DMS53 (cell line): ENCODE measurements around the gene EEF2KMT.
A peak's percentile ranks its signal among the peaks of the same experiment; 100 is the strongest.
"Not testable (repeated sequence)": the region's sequence is repeated elsewhere in the genome, so short reads cannot be mapped to it uniquely, and the experiment has no call there.

ENCODE experiments used
- DNase-seq: peaks from one replicate; lab custom pipeline; 2025; lab: John Stamatoyannopoulos, UW

Gene EEF2KMT

DNA sequence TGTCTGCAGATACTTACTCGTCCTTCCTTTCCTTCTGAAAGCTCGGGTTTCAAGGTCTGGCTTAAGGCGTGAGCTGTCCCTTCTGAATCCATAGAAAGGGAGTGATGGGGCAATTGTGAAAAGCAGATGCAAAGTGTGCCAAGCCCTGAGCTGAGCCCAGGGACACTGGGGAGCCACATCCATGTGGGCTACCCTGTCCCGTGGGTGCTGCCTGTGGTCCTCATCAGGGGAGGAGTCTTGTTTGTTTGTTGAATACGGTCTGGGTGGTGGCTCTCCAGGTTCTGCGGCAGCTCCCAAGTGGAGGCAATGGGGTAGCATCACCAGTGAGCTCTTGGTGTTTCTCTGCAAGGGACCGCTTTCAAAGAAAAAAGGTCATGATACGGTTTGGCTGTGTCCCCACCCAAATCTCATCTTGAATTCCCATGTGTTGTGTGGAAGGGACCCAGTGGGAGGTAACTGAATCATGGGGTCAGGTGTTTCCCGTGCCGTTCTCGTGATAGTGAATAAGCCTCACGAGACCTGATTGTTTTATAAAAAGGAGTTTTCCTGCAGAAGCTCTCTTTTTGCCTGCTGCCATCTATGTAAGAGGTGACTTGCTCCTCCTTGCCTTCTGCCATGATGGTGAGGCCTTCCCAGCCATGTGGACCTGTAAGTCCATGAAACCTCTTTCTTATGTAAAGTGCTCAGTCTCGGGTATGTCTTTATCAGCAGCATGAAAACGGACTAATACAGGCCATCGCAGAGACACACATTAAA is 27.0 kb downstream of the EEF2KMT start:
- DNase-seq: no peak

DNA sequence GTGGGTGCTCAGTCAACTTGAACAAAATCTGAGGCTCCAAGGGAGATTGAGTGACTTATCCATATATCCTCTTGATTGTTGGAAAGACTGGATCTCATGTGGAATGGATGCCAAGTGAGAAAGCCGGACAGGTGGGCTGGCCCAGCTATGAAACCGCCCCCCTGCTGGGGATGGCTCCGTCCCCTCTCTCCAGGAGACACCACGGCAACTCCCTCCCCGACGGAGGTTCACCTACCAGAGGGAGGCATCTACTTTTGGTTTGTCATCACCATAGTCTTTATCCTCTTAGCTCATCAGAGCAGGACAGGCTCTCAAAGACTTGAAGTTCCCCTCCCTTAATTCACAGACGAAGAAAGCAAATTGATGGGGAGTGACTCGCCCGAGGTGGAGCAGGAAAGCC is 27.7 kb downstream of the EEF2KMT start:
- no peak for DNase-seq

DNA sequence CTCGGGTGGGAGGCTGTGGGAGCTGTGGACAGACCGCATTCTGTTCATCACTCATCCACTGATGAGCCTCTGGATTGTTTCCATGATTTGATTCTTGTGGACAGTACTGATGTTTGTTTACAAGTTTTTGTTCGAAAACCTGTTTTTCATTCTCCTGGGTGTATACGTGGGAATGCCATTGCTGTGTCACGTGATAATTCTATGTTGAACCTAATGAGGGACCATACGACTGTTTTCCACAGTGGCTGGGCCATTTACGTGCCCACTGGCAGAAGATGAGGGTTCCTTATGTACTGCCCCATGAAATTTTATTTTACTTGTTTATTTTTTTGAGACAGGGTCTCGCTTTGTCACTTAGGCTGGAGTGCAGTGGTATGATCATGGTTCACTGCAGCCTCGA is 28.5 kb downstream of the EEF2KMT start:
- no peak for DNase-seq

DNA sequence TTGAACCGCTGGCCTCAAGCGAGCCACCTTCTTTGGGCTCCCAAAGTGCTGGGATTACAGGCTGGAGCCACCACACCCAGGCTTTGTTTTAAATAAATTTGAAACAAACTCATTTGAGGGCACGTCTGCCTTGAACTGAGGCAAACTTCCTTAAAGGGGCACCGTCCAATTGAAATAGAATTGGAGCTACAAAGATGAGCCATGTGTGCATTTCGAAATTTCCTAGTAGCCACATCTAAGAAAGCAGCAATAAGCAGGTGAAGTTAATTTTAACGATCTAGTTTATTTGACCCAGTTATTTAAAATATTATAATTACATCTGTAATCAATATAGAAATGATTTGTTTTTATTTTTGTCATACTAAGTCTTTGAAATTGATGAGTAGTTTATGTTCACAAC is 31.1 kb downstream of the EEF2KMT start:
- no peak for DNase-seq

DNA sequence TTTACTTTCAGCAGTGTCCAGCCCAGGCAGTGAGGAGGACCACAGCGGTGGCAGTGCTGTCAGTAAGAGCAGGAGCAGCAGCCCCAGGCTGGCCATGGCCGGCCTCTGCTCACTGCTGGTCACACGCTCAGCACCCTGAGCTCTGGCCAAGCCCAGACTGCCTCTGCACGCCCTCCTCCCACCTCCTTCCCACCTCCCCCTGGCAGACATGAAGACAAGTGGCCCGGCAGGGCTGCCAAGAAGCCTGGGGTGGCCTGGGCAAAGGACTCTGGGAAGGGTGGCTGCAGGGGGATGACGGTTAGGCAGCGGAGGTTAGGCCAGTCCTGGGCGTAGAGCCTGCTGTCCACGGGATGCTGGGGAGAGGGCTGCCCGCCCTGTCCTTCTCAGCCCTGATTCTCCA is 31.8 kb downstream of the EEF2KMT start, which contains the start of gene C16orf89:
Gene C16orf89 (minus strand): TSS at position 144 of the 400 bp plus-strand sequence. CDS start 48 bp downstream, at position 96.
- DNase-seq: no peak

DNA sequence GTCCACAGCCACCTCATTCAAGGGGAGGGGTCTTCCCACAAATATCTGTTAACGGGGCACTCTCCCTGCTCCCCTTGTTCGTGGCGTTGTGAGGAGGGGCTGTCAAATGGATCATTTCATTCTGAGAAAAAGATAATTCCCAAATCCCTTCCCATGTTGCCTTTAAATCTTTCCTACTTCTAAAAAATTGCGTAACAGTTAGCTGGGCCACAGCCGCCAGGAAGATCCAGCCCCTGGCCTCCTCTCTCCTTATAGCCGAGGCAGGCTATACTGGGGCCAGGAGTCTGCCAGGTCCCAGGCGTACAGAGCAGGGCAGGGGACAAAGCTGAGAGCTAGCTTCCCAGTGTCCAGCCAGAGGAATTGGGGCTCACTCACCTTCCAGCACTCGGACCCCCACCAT is 32.3 kb downstream of the EEF2KMT start:
- DNase-seq: peak; percentile 19

DNA sequence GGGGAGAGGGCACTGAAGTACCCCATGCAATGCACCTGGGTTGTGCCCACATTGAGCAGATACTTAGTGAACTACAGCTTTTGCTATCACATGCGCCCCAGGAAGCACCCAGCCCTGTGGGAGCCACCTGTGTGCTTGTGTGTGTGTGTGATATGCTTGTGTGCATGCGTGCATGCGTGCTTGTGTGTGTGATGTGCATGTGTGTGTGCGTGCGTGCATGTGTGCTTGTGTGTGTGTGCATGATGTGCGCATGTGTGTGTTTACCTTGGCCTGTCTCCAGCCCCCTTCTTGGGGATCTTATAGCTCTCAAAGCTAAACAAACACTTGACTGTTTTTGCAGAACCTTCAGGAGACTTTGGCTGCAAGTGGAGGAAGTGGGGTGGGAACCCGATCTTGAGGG is 32.7 kb downstream of the EEF2KMT start:
- DNase-seq: peak; percentile 65

DNA sequence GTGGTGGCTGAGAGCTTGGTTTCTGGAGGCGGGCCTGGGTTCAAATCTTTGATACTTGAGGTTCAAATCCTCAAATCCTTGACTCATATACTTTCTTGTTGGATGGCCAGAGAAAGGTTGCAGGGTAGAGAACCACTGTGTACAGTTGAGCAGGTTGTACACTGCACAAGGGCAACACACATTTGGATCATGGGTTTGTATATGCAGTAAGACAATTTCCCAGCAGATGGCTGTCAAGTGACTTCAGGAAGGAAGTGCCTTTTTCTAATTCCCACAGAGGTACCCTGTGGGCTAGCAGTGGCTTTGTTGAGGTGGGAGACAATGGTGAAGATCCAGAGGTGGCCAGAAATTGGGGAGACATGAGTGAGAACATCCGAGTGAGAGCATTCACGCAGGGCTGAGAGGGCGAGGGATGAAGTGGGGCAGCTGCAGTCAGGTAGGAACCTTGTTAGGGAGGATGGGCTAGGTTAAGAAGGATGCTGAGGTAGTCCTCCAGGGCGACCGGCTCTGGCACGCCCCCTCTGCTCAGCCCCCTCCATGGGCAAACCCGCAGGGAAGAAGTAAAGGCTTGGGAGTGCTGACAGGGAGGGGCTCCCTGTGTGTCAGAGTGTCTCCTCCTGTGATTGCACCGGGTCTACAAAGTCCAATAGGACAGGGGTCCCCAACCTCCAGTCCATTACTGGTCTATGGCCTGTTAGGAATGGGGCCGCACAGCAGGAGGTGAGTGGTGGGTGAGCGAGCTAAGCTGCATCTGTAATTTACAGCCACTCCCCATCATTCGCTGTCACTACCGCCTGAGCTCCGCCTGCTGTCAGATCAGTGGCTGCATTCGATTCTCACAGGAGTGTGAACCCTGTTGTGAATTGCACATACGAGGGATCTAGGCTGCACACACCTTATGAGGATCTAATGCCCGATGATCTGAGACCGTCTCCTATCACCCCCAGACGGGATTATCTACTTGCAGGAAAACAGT is 34.5 kb downstream of the EEF2KMT start:
- DNase-seq: peak; percentile 26

DNA sequence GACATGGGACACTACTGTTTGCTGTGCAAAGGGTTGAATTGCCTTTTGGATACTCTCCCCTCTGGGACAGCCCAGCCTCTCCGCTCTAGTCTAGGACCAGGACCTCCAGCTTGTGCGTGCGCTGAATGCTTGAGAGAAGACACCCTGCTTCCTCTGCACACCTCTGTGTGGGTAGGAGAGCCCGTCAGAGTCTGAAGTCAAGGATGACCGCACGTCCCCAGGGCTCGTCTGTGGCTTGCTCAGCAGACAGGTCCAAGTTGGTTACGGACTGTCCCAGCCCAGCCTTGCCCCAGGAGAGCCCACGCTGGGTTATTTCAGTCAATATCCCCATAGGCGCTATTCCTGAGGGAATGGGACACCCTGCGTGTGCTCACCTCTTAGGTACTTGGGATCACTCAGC is 35.5 kb downstream of the EEF2KMT start:
- DNase-seq: no peak

DNA sequence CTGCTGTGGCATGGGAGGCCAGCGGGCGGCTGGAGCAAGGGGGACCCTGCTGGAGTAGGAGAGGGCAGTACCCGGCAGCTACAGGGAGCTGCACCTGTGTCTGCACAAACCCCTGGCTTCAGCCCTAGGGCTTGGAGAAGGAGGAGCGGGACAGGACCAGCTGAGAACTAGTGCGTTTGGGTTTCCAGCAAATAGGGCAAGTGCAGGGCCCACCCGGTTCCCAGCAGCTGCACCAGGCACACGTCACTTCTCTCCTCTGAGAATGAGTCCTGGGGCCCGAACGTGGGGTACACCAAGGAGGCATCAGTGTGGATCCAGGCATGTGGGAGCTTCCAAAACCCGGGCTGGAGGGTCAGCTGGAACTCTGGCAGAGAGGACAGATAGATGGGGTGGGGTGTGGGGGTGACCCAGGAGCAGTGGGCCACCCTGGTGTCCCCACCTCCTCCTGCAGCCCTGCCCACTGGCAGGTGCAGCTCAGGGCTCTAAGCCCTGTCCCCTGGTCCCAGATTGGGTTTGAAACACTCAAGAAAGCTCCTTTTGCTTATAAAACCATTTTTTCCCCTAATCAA is 37.4 kb downstream of the EEF2KMT start:
- no peak for DNase-seq

DNA sequence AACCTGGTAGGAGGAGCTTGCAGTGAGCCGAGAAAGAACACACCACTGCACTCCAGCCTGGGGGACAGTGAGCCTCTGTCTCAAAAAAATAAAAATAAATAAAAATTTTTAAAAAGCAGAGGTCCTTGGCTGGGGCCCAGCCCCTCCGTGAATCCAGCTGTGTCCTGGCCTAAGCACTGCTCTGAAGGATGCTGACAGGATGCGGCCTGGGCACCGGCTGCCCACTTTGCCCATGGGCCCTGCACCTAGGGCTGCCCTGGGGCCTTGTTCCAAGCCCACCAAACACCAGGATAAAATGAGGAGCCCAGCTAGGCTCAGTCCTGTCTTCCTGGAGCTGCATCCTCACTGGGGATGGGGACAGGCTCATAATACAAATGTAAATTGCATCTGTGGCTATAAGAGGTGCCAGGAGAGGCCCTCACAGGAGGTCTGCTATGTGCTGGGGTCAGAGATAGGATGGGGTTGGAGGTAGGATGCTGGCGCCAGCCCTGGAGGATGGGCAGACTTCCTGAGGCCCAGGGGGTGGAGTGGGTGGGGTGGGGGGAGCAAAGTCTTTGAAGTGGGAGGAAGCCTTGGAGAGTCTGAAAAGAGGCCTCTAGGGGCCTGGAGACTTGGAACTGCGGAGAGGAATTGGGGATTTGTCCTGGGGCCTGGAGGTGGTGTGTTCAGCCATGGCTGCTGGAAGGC is 38.1 kb downstream of the EEF2KMT start:
- no peak for DNase-seq

DNA sequence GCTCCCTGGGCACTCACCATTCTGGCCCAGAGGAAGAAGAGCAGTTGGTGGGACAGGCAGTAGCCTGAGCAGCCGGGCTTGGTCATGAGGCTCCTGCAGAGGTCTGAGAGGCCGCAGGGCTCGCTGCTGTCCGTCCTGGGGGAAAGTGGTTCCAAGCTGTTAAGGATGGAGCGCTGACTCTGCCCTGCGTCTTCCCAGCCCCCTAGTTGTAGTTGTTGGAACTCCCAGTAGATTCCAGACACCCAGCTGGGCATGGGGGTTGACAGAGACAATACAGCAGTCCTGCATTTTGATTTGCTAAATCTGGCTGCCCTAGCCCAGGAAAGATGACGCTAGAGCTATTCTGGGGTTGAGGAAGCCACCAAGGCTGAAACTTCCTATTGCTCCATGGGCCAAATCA is 39.1 kb downstream of the EEF2KMT start:
- DNase-seq: peak; percentile 17

DNA sequence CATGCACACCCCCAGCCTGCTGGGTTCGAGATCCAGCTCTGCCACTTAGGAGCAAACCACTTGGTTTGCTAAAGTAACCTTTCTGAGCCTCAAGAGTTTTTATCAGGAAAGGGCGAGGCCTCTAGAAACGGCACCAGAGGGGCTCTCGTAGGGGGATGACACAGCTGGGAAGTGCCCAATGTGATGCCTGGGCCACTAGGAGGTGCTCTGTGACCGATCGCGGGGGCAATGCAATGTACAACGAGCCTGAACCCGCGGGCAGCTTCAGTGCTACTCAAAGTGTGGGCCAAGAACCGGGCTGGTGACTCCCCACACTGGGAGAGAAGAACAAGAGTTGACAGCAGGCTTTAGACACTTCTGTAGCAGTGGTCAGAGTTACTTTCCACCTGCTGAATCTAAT is 41.2 kb downstream of the EEF2KMT start:
- DNase-seq: peak; percentile 31

DNA sequence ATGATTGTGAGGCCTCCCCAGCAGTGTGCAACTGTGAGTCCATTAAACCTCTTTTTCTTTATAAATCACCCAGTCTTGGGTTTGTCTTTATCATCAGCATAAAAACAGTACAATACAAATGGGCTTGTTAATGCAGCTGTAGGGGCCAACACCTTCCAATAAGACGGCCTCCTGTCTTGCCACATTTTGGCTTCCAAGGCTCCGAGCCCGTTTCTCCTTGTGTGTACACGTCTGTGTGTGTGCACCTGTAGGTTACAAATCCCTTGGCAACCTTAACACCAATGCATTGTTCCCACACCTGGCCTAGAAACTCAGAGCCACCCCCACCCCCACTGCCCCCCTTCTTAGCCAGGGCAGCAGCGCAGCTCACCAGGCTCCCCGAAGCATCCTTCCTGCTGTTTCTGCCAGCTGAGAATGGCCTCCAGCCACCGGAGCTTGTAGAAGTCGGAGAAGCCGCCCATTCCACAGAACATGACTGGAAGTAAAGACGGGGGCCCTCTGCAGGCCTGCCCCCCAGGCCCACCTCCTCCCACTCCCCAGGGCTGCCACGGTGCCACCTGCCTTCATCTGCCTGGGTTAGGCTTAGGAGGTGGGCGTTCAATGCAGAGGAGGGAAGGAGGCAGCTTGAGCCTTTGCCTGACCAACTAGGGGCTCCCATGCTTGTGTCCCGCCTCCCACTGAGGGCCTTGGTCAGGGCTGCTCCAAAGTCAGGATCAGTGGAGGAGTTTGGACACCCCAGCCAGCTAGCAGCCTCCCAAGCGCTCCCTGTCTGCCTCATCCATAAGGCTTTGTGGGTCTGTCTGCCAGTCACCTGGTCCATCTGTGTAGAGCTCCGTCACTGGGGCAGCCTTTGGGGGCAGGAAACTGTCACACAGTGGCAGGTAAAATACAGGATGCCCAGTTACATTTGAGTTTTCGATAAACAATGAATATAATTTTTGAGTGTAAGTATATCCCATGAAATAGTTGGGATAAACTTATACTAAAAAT is 42.4 kb downstream of the EEF2KMT start:
- DNase-seq: no peak

DNA sequence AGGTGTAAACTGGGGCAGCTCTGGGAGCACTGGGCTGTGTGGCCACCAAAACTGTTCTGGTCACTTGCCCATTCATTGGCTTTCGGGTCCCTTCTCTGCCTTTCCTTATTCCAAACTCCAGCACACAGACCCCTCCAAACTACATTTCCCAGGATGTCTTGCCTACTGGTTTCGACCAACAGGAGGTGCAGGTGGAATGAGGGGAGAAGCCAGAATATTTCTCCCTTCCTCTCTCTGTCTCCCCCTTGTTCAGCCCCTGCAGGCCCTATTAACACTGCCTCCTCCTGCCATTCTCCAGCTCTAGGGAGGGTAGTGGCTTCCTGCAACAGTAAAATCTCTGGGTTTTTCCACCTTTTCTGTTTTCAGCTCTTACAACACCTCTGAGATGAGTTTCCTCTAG is 50.7 kb downstream of the EEF2KMT start:
- DNase-seq: no peak

DNA sequence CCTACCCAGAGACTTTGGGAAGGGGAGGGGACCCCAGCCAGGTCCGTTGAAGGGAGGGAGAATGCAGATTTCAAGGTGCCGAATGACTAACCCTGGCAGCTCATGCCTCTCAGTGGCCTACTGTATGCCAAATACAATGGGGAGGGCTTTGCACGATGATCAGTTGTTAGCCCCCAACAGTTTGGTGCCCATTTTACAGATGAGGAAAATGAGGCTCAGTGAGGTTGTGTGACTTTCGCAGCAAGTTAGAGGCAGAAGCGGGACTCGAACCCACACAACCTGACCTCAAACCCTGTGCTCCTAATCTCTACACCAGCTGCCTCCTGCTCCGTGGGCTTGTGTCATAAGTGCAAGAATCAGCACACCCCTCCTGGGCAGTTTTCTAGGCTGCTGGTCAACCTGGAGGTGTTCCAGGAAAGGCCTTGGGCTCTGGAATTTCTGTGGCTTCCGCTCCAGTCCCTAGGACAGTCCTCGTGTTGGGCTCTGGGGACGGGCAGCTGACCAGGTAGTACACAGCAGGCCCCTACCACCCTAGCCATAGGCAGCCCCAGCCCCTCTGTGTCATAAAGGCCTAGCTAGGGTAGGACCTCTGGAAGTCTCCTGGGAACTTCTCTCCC is 52.0 kb downstream of the EEF2KMT start:
- no peak for DNase-seq

DNA sequence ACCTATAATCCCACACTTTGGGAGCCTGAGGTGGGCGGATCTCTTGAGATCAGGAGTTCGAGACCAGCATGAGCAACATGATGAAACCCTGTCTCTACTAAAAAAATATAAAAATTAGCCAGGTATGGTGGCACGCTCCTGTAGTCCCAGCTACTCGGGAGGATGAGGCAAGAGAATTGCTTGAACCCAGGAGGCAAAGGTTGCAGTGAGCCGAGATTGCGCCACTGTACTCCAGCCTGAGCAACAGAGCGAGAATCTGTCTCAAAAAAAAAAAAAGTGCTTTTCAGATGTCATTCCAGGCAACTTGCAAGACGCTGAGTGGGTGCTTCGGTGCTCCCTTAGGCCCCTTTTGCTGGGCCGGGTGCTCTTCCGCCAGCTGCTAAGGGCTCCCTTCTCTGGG is 53.0 kb downstream of the EEF2KMT start:
- not testable (repeated sequence) for DNase-seq

DNA sequence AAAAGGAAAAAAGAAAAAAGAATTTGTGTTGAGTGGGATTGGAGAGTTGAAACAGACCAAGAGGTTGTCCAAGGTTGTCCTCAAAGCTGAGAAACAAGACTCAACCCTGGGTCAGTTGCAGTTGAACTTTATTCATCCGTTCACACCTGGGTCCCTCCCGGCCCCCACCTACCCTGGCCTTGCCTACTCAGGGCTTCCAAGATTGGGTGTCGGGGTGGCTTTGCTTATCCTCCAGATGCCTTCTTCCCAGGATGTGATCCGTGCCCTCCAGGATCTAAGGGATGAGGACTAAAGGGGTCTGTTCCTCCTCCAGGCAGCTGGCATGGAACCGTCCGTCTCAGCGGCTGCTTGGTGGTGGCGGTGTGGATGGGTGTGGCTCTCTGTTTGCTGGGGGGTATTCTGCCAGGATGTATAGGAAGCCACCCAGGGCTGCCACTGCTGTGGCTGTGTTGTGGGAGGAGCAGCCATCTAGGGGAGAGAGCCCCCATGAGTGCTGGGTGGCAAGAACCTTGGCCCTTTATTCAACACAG is 53.5 kb downstream of the EEF2KMT start:
- DNase-seq: no peak

DNA sequence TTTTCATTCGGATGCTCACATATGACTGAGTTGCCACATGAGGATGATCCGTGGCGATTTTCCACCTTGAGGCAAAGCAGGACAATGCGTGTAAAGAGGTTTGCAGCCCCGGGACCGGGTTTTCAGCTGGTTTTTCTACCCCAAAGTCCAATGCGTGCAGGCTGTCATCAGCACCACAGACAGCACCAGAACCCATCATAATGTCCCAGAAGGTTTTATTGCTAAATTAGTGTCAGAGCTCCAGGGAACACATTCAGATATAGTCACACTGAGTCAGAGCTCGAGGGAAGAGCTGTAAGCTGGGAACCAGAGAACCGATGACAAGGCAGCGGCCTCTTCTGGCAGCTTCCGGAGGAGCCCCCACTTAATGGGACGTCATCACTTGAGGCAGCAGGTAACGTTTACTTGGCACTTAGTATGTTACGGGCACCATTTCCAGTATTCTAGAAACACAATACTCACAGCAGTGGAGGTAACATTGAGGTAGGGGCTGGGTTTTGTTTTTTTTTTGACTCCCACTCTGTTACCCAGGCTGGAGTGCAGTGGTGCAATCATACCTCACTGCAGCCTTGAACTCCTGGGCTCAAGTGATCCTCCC is 54.9 kb downstream of the EEF2KMT start:
- peak; percentile 66 for DNase-seq
